OCI-LY1 (cell line): Measurements from ENCODE around the gene BTBD9.

Experiments
- H2AFZ ChIP-seq: fragments of 200-600 bp; sonication (generic), shearing (Covaris generic); 2 replicates; pipeline ENCODE4 v1.6.0; 2014; ENCODE audit warnings: antibody characterized with exemption, mild to moderate bottlenecking, low read length
- H3F3A ChIP-seq: fragments of 200-600 bp; sonication (generic), shearing (Covaris generic); 2 replicates; pipeline ENCODE4 v1.6.0; 2014; ENCODE audit warnings: mild to moderate bottlenecking, antibody characterized with exemption, low read length, moderate library complexity; ENCODE audit not compliant: insufficient read depth
- H3K27ac ChIP-seq: fragments of 200-600 bp; sonication (generic); 2 replicates; pipeline ENCODE4 v1.5.1; 2014; ENCODE audit warnings: low read length, mixed run types, mild to moderate bottlenecking, low read depth; ENCODE audit not compliant: poor library complexity, severe bottlenecking
- H3K27me3 ChIP-seq: fragments of 200-600 bp; sonication (generic); 2 replicates; pipeline ENCODE4 v1.6.0; 2014; ENCODE audit warnings: antibody characterized with exemption, mild to moderate bottlenecking, low read length, moderate library complexity; ENCODE audit not compliant: insufficient read depth
- H3K36me3 ChIP-seq: fragments of 200-600 bp; sonication (generic); 2 replicates; pipeline ENCODE4 v1.6.1; 2014; ENCODE audit warnings: mild to moderate bottlenecking, antibody characterized with exemption, low read length, moderate library complexity, mixed read lengths; ENCODE audit not compliant: insufficient read depth
- H3K4me1 ChIP-seq: fragments of 200-600 bp; sonication (generic); 2 replicates; pipeline ENCODE4 v1.5.1; 2014; ENCODE audit warnings: mild to moderate bottlenecking, low read length, moderate library complexity; ENCODE audit not compliant: insufficient read depth, severe bottlenecking
- H3K4me2 ChIP-seq: fragments of 200-600 bp; sonication (generic), shearing (Covaris generic); 2 replicates; pipeline ENCODE4 v1.6.1; 2014; ENCODE audit warnings: low read length
- H3K4me3 ChIP-seq: fragments of 200-600 bp; sonication (generic); 2 replicates; pipeline ENCODE4 v1.5.1; 2014; ENCODE audit warnings: low read length, low read depth, mild to moderate bottlenecking, mixed read lengths; ENCODE audit not compliant: poor library complexity, severe bottlenecking
- H3K79me2 ChIP-seq: fragments of 200-600 bp; shearing (Covaris generic); 2 replicates; pipeline ENCODE4 v1.6.1; 2016; ENCODE audit warnings: mixed run types, low read length, mixed read lengths; ENCODE audit not compliant: insufficient read depth
- H3K9ac ChIP-seq: fragments of 200-600 bp; sonication (generic), shearing (Covaris generic); 2 replicates; pipeline ENCODE4 v1.6.1; 2014; ENCODE audit warnings: mild to moderate bottlenecking, low read length, mixed read lengths
- H3K9me2 ChIP-seq: fragments of 200-600 bp; sonication (generic), shearing (Covaris generic); 2 replicates; pipeline ENCODE4 v1.6.1; 2014; ENCODE audit warnings: low read depth, mild to moderate bottlenecking, low read length, mixed read lengths
- H3K9me3 ChIP-seq: fragments of 200-600 bp; shearing (Covaris generic); 2 replicates; pipeline ENCODE4 v1.6.1; 2014; ENCODE audit warnings: low read length, mixed read lengths
- H4K20me1 ChIP-seq: fragments of 200-600 bp; sonication (generic), shearing (Covaris generic); 2 replicates; pipeline ENCODE4 v1.6.0; 2016; ENCODE audit warnings: mild to moderate bottlenecking, low read length; ENCODE audit not compliant: insufficient read depth
- EZH2 ChIP-seq: fragments of 200-600 bp; sonication (generic), shearing (Covaris generic); IDR thresholded peaks from 2 replicates; pipeline ENCODE4 v1.8.0; 2017; ENCODE audit warnings: borderline replicate concordance, mixed run types, mild to moderate bottlenecking, antibody characterized with exemption, low read length, moderate library complexity, mixed read lengths
- TF ChIP-seq, protein P1 (sequence below): fragments of 200-600 bp; sonication (generic), shearing (Covaris generic); IDR thresholded peaks from 2 replicates; pipeline ENCODE4 v1.5.1; 2017; ENCODE audit warnings: mild to moderate bottlenecking, antibody characterized with exemption, low read length, moderate library complexity, mixed read lengths

The BTBD9 gene

DNA sequence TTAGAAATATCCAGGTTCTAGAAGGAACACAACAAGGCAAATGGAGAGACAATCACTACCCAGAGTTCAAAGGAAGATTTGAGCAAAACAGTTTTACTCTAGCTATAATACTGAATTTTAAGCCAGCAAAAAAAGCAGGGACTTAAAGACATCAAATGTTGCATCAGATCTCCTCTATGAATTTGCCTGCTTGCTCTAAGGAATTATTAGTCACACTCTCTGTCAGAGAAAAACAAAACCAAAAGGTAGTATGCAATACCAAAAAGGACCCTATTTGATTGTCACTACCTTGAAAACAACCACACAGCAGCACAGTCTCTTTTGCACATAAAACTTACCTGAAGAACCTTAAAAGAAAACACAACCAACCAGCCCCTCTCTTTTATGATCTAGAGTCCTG, 46.3 kb downstream of the BTBD9 start:
- no peak overlapping the region for H2AFZ ChIP-seq
- no peak overlapping the region for H3K4me3 ChIP-seq
- H3K9ac ChIP-seq = no peak overlapping the region
- H3K79me2 ChIP-seq = no peaks in the 10 kb centered on the region
- no peaks in the 10 kb centered on the region for H3K9me2 ChIP-seq
- no peaks in the 10 kb centered on the region for H3K36me3 ChIP-seq
- no peak overlapping the region for H3K4me2 ChIP-seq
- no peak overlapping the region for H3K27ac ChIP-seq
- H4K20me1 ChIP-seq = no peaks in the 10 kb centered on the region
- no peaks in the 10 kb centered on the region for H3K27me3 ChIP-seq
- H3F3A ChIP-seq = no peaks in the 10 kb centered on the region
- TF ChIP-seq, protein P1, sequence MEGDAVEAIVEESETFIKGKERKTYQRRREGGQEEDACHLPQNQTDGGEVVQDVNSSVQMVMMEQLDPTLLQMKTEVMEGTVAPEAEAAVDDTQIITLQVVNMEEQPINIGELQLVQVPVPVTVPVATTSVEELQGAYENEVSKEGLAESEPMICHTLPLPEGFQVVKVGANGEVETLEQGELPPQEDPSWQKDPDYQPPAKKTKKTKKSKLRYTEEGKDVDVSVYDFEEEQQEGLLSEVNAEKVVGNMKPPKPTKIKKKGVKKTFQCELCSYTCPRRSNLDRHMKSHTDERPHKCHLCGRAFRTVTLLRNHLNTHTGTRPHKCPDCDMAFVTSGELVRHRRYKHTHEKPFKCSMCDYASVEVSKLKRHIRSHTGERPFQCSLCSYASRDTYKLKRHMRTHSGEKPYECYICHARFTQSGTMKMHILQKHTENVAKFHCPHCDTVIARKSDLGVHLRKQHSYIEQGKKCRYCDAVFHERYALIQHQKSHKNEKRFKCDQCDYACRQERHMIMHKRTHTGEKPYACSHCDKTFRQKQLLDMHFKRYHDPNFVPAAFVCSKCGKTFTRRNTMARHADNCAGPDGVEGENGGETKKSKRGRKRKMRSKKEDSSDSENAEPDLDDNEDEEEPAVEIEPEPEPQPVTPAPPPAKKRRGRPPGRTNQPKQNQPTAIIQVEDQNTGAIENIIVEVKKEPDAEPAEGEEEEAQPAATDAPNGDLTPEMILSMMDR = no peak
- no peak for TF ChIP-seq EZH2
- H3K4me1 ChIP-seq = no peaks in the 10 kb centered on the region
- no peaks in the 10 kb centered on the region for H3K9me3 ChIP-seq

DNA sequence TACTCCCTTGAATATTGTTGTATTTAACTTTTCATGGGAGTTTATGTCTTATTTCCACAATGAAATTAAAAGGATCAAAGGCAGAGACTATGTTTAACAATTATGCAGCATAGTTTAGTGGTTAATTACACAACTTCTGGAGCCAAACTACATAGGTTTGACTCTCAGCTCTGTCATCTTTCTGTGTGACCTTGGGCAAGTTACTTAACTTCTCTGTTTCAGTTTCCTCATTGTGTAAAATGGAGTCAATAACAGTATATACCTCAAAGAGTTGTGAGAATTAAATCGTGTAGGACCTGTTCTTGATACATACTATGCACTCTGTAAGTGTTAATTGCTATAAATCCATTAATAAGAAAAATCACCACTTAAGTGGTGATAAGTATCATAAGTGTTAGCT, 48.3 kb downstream of the BTBD9 start:
- no peaks in the 10 kb centered on the region for H3F3A ChIP-seq

DNA sequence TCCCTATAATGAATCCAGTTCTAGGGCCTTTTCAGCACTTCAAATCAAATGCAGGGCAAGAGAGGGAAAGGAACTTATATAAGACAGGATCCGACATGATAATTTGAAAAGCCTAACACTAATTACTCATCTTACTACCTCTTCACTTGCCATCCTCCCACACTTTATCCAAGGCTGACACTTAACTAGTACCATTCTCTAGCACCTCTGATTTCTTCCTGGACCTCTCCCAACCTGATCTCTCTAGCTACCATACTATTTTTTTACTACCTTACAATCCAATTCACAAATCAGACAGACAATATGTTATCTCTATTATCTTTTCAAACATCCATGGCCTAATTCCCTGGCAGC, 50.4 kb downstream of the BTBD9 start:
- no peaks in the 10 kb centered on the region for H3F3A ChIP-seq
- H3K36me3 ChIP-seq = no peaks in the 10 kb centered on the region
- H3K9me2 ChIP-seq = no peaks in the 10 kb centered on the region
- TF ChIP-seq EZH2 = no peak
- TF ChIP-seq, protein P1 = no peak
- no peak overlapping the region for H3K27ac ChIP-seq
- no peak overlapping the region for H3K4me3 ChIP-seq
- H3K9me3 ChIP-seq = no peaks in the 10 kb centered on the region
- no peaks in the 10 kb centered on the region for H3K27me3 ChIP-seq
- no peak overlapping the region for H3K4me2 ChIP-seq
- no peak overlapping the region for H2AFZ ChIP-seq
- H3K4me1 ChIP-seq = no peaks in the 10 kb centered on the region
- no peaks in the 10 kb centered on the region for H3K79me2 ChIP-seq
- H4K20me1 ChIP-seq = no peaks in the 10 kb centered on the region
- no peak overlapping the region for H3K9ac ChIP-seq

More for the DNA sequence above, 48.3 kb downstream of the BTBD9 start:
- H3K9ac ChIP-seq = no peak overlapping the region
- no peak overlapping the region for H3K4me2 ChIP-seq
- no peak overlapping the region for H3K27ac ChIP-seq
- H2AFZ ChIP-seq = no peak overlapping the region
- no peak overlapping the region for H3K4me3 ChIP-seq
- no peaks in the 10 kb centered on the region for H4K20me1 ChIP-seq
- H3K9me3 ChIP-seq = no peaks in the 10 kb centered on the region
- H3K36me3 ChIP-seq = no peaks in the 10 kb centered on the region
- no peaks in the 10 kb centered on the region for H3K79me2 ChIP-seq
- TF ChIP-seq EZH2 = no peak
- TF ChIP-seq, protein P1 = no peak
- no peaks in the 10 kb centered on the region for H3K4me1 ChIP-seq
- H3K9me2 ChIP-seq = no peaks in the 10 kb centered on the region
- no peaks in the 10 kb centered on the region for H3K27me3 ChIP-seq
